Activated CD8-positive, alpha-beta memory T cell treated with anti-CD3 and anti-CD28 coated beads, Interleukin-2, amount 10 ng/mL, durations not matched to agents 7 days and 5 days (primary cell): Measurements from ENCODE around the gene WDR35. TPM values are rescaled to one million over a fixed set of nuclear protein-coding genes. Genes with fewer than 3 reads are reported as not detected.
A peak's percentile ranks its signal among the peaks of the same experiment; 100 is the strongest.

Source experiments
- ATAC-seq: fragments of 150-1000 bp; cut with Tn5 transposase; one replicate; pipeline ENCODE4 v1.10.0; 2021; ENCODE audit warnings: moderate library complexity
- CTCF ChIA-PET: fragments of 350-600 bp; sonication (Branson Sonifier 250); formaldehyde crosslinking; loops from one replicate; lab custom pipeline; 2021; ENCODE audit warnings: antibody characterized with exemption; lab: Charles Lee
- DNase-seq: peaks from one replicate; pipeline ENCODE4 v3.0.0-alpha.2; 2020
- H3K27ac Mint-ChIP-seq: one replicate; pipeline ENCODE4 v1.8.0; 2021; ENCODE audit warnings: mild to moderate bottlenecking, mixed read lengths
- H3K27me3 Mint-ChIP-seq: one replicate; pipeline ENCODE4 v1.8.0; 2021; ENCODE audit warnings: mixed read lengths
- H3K36me3 Mint-ChIP-seq: one replicate; pipeline ENCODE4 v1.8.0; 2021; ENCODE audit warnings: mild to moderate bottlenecking, mixed read lengths
- H3K4me1 Mint-ChIP-seq: one replicate; pipeline ENCODE4 v1.8.0; 2021; ENCODE audit warnings: mixed read lengths
- H3K4me3 Mint-ChIP-seq: one replicate; pipeline ENCODE4 v1.8.0; 2021; ENCODE audit warnings: mild to moderate bottlenecking, moderate library complexity, mixed read lengths
- H3K9me3 Mint-ChIP-seq: one replicate; pipeline ENCODE4 v1.8.0; 2022; ENCODE audit warnings: low read depth, mixed read lengths
- total RNA-seq, 2 experiments: library from RNA; stranded (reverse); gene quantifications; one replicate each; pipeline ENCODE4 v1.2.3, GENCODE V29; 2021

Gene WDR35
- total RNA-seq, 2 experiments from 2014 or later = 4.2 to 4.5 TPM

DNA sequence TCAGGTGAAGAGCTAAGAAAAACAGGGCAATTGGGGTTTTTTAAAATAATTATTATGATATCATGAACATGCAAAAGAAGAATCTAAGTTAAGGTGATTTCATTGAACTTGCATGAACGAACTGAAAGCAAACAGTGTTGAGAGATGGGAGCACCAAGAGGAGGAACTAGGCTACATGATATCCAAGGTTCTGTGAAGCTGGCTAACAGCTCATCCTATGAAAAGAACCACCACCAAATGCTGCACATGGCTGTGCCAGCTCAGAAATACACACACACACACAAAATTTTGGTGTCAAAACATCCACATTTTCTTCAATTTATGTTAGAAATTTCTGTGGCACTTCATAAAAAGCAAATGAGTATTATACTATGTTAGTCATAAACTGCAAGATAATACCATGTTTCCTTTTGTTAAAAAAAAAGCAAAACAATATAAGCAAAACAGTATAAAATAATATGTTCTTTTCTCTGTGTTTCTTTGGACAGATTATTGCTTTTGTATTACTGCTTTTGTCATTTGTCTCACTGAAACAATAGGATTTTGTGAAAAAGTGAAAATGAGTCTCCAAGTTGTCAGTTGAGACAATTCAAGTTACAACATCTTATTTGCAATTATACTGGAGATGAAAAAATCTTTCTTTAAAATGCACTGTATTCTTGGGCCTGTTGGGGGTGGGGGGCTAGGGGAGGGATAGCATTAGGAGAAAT is 75.5 kb downstream of the WDR35 start:
- H3K27ac Mint-ChIP-seq = no peak overlapping the region
- peaks cover 10% of the 10 kb centered on the region for H3K36me3 Mint-ChIP-seq

DNA sequence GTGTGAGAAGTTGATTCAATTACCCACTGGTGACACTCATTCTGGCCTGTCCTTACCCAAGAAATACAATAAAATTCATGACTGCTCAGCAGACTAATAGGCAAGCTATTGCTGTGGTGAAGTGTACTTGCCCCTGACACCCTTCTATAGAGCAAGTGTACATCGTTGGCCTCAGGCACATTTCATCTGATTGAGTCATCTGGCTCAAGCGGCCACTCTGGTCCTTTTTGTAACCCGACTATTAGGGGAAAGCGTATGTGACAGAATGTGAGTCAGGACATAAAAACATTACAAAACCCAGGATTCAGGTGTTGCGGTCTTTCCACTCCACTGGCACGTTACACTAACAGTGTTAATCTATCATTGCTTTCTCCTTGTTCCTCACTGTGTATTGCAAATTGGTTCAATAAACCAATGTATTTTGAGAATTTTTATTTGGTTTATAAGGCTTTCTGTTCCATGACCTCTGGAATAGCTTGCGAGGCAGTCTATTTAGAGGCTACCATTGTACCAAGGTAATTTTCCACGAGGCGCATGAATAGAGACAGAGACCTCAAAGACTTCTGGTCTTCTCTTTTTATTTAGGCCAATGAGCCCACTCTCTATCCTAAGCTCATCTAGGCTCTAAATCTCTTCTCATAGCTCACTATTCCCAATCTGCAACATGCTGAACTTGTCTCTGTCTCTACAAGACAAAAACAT is 77.9 kb downstream of the WDR35 start:
- no peak for ATAC-seq
- peaks cover 3% of the 10 kb centered on the region for H3K4me1 Mint-ChIP-seq
- H3K4me3 Mint-ChIP-seq = no peak overlapping the region
- CTCF ChIA-PET = no interaction called here
- peaks cover 6% of the 10 kb centered on the region for H3K36me3 Mint-ChIP-seq
- no peak overlapping the region for H3K27ac Mint-ChIP-seq
- no peak for DNase-seq
- H3K27me3 Mint-ChIP-seq = peaks cover 8% of the 10 kb centered on the region
- H3K9me3 Mint-ChIP-seq = no peaks in the 10 kb centered on the region

More for the DNA sequence above, 75.5 kb downstream of the WDR35 start:
- CTCF ChIA-PET = no interaction called here
- H3K9me3 Mint-ChIP-seq = peaks cover under 1% of the 10 kb centered on the region
- ATAC-seq (no peak), DNase-seq (no peak)
- H3K27me3 Mint-ChIP-seq = no peaks in the 10 kb centered on the region
- H3K4me1 Mint-ChIP-seq = peaks cover 3% of the 10 kb centered on the region
- no peak overlapping the region for H3K4me3 Mint-ChIP-seq

DNA sequence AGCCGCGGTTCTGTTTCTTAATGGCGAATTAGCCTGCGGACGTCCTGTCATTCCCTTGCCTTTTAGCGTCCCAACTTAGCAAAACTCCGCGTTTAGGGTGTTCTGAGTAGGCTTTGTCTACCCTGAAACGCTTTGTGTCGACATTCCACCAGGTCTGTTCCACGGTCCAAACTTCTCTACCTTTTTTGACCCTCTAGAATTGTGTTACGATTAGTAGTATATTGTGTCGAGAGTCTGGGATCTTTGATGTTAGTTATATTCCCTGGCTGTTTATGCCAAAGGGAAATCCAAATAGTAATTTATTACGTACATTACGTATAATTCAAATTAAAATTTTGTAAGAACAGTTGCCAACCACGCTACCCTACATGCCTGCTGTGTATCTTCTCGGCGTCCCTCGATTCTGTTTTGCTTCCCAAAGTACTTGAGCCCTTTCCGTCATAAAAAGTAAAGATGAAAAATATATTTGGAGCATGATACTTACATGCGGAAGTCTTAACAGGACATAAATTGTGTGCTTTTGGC is 87.6 kb downstream of the WDR35 start:
- no peak for DNase-seq
- peaks cover 48% of the 10 kb centered on the region for H3K4me1 Mint-ChIP-seq
- peaks cover 25% of the 10 kb centered on the region for H3K36me3 Mint-ChIP-seq
- peaks cover 13% of the 10 kb centered on the region for H3K27me3 Mint-ChIP-seq
- peak overlapping the region; percentile 95 for H3K27ac Mint-ChIP-seq
- CTCF ChIA-PET = interaction anchor here (0.6 kb wide), 1 partner anchor 83 kb away, joined by 3 read pairs; no protein-coding TSS in a partner anchor
- H3K4me3 Mint-ChIP-seq = peak overlapping the region; percentile 85
- ATAC-seq = no peak
- peaks cover 7% of the 10 kb centered on the region for H3K9me3 Mint-ChIP-seq

GRCh38 chr2:19901442-19902215 is 88.3 kb downstream of the WDR35 start, which contains the start of gene TTC32:
TSS of gene TTC32 (minus strand) at chr2:19901983. CDS start at chr2:19901854, 129 bp downstream.
- CTCF ChIA-PET = interaction anchor here (1.0 to 1.7 kb wide), 2 partner anchors 10 to 39 kb away, joined by 3 to 5 read pairs; no protein-coding TSS in a partner anchor
- peaks cover 7% of the 10 kb centered on the region for H3K9me3 Mint-ChIP-seq
- ATAC-seq (peak; percentile 86), DNase-seq (peak; percentile 98)
- peaks cover 49% of the 10 kb centered on the region for H3K4me1 Mint-ChIP-seq
- H3K27me3 Mint-ChIP-seq = peaks cover 13% of the 10 kb centered on the region
- peak within 1 kb of the TSS; percentile 95 for H3K27ac Mint-ChIP-seq
- H3K4me3 Mint-ChIP-seq = peak within 1 kb of the TSS; percentile 85
- peaks cover 27% of the 10 kb centered on the region for H3K36me3 Mint-ChIP-seq

- DNase-seq = no peak
- Mint-ChIP-seq H3K27ac (peak overlapping the region; percentile 95), H3K9me3 (peaks cover 7% of the 10 kb centered on the region), H3K27me3 (peaks cover 9% of the 10 kb centered on the region), H3K36me3 (peaks cover 28% of the 10 kb centered on the region), H3K4me1 (peaks cover 46% of the 10 kb centered on the region), H3K4me3 (peak overlapping the region; percentile 85)
- peak; percentile 6 for ATAC-seq
- CTCF ChIA-PET = interaction anchor here (1.0 to 1.7 kb wide), 3 partner anchors 9 to 150 kb away, joined by 3 to 5 read pairs (median 3); partner anchors contain the start of gene LAPTM4A
Measured at GRCh38 chr2:19900931-19901441, 88.9 kb downstream of the WDR35 start.

DNA sequence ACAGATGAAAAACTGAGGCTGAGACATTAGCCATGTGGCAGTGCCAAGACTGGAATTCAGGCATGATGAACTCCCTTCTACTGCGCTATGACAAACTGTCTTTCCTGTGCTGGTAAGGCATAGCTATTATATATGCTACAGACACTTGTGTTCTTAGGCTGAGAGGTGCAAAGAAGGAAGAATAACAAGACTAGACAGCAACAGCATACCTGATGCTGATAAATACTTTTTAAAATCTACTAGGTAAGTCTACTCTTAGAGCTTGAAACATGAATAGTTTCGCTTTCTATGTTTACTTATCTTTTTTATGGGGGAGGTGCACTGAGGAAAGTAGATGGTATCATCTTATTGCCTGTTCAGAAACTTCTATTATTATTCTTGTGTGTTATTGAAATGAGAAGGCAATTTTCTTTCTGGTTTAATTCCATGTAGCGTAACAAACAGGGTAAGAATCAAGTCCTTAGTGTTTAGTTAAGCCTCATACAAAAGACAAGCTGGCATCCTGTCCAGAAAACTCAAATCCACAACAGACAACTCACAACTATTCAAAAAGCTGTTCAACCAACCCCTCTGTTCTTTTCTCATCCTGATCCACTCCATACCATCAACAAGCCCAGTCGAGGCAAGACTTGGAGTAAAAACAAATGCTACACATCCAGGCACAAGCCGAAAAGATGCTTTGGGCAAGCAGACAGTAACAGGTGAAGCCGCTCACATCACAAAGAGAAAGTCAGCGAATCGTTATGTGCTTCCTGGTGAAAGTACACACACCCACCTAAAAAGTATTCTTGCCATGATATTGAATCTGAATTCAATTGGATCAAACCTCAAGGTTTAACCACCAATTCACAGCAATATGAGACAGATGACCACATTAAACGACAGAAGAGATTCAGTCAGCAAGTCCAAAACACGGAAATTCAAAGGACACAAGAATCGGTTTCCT is 89.6 kb downstream of the WDR35 start:
- peak; percentile 7 for ATAC-seq
- H3K27ac Mint-ChIP-seq = peak overlapping the region; percentile 95

GRCh38 chr2:19898592-19899329 is 91.1 kb downstream of the WDR35 start:
- H3K9me3 Mint-ChIP-seq = peaks cover 2% of the 10 kb centered on the region
- peaks cover 23% of the 10 kb centered on the region for H3K36me3 Mint-ChIP-seq
- peaks cover 57% of the 10 kb centered on the region for H3K4me1 Mint-ChIP-seq
- ATAC-seq = no peak
- peak overlapping the region; percentile 43 for H3K4me3 Mint-ChIP-seq
- DNase-seq = no peak
- H3K27ac Mint-ChIP-seq = no peak overlapping the region
- H3K27me3 Mint-ChIP-seq = no peaks in the 10 kb centered on the region
- CTCF ChIA-PET = no interaction called here

More for the DNA sequence above, 89.6 kb downstream of the WDR35 start:
- peak; percentile 57 for DNase-seq
- CTCF ChIA-PET = interaction anchor here (1.5 to 1.7 kb wide), 2 partner anchors 9 to 151 kb away, joined by 3 to 5 read pairs; partner anchors contain the start of gene LAPTM4A
- Mint-ChIP-seq H3K4me3 (peak overlapping the region; percentile 85), H3K4me1 (peaks cover 48% of the 10 kb centered on the region), H3K27me3 (peaks cover 4% of the 10 kb centered on the region), H3K9me3 (peaks cover 7% of the 10 kb centered on the region), H3K36me3 (peaks cover 27% of the 10 kb centered on the region)

DNA sequence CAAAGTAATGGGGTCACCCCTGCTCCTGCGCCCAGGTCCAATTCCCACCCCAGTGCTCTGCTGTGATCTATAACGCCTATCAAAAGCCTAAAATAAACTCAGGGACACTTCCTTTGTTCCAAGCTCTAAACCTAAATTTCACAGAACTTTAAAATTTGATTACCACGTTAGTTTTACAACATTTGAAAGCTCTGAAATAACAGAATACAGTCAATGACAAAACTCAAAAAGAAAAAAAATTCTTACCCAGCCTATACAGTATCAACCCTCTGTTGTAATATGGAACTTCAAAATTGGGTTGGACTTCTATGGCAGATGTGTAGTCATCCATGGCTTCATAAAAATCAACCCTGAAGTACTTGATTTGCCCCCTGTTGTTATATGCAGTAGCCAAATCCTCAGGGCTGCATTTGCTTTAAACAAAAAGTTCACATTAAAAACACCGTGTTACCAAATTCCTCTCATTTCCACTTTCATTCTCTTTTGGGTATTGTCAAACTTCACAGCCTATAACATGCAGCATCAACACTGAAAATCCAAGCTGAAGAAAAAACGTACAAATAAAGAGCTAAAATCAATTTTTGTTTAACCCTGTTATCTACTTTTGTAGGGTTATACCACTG is 92.2 kb downstream of the WDR35 start:
- H3K4me1 Mint-ChIP-seq = peaks cover 53% of the 10 kb centered on the region
- no peak for ATAC-seq
- H3K4me3 Mint-ChIP-seq = peak overlapping the region; percentile 27
- no peaks in the 10 kb centered on the region for H3K27me3 Mint-ChIP-seq
- no peak for DNase-seq
- CTCF ChIA-PET = interaction anchor here (1.1 to 1.2 kb wide), 2 partner anchors 12 to 58 kb away, joined by 3 read pairs; no protein-coding TSS in a partner anchor
- H3K36me3 Mint-ChIP-seq = peaks cover 23% of the 10 kb centered on the region
- H3K27ac Mint-ChIP-seq = peak overlapping the region; percentile 43
- no peaks in the 10 kb centered on the region for H3K9me3 Mint-ChIP-seq

- peak overlapping the region; percentile 15 for H3K27ac Mint-ChIP-seq
- H3K4me3 Mint-ChIP-seq = peak overlapping the region; percentile 38
- H3K4me1 Mint-ChIP-seq = peaks cover 60% of the 10 kb centered on the region
- CTCF ChIA-PET = interaction anchor here (1.4 kb wide), 1 partner anchor 32 kb away, joined by 4 read pairs; no protein-coding TSS in a partner anchor
- H3K27me3 Mint-ChIP-seq = no peaks in the 10 kb centered on the region
- H3K36me3 Mint-ChIP-seq = peaks cover 30% of the 10 kb centered on the region
- no peak for DNase-seq
- ATAC-seq = peak; percentile 24
- H3K9me3 Mint-ChIP-seq = no peaks in the 10 kb centered on the region
Measured at GRCh38 chr2:19895535-19895934, 94.4 kb downstream of the WDR35 start.

DNA sequence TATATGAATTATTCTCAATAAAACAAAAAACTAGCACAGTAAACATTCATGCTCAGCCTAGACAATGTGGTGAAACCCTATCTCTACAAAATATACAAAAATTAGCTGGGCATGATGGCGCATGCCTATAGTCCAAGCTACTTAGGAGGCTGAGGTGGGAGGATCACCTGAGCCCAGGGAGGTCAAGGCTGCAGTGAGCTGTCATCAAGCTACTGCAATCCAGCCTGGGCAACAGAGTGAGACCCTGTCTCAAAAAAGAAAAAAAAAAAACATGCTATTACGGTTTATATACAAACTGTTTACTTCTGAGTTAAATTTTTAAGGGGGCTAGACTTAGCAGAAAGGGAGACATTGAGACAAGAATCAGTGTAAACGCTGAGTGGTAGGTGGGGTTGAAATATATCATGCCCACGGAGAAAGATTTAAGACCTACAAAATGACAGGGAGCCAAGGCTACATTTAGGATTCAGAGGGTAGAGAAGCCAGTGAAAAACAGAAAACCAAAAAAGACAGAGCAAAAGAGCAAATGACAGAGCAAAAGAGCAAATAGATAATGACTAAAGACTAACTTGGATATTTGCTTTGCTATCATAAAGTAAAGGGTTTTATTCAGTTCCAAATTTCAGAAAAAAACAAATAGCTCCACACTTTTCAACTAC is 95.6 kb downstream of the WDR35 start:
- Mint-ChIP-seq H3K27me3 (no peaks in the 10 kb centered on the region), H3K27ac (no peak overlapping the region), H3K4me3 (peak overlapping the region; percentile 23), H3K36me3 (peaks cover 30% of the 10 kb centered on the region), H3K9me3 (no peaks in the 10 kb centered on the region), H3K4me1 (peaks cover 61% of the 10 kb centered on the region)
- no peak for DNase-seq
- CTCF ChIA-PET = interaction anchor here (0.6 kb wide), 1 partner anchor 31 kb away, joined by 3 read pairs; no protein-coding TSS in a partner anchor
- ATAC-seq = no peak
